ENCODE measurements around the gene RICTOR.

- TF ChIP-seq ZNF70 (CRISPR knock-in tag; IDR thresholded peaks at IDR 0.05) (no peak), BACH2 (CRISPR knock-in tag; IDR thresholded peaks at IDR 0.05; ENCODE audit: borderline replicate concordance) (no peak), ZNF565 (CRISPR knock-in tag; conservative IDR thresholded peaks at IDR 0.05; ENCODE audit: low read depth) (no peak), TCF4 (CRISPR knock-in tag; IDR thresholded peaks at IDR 0.05; ENCODE audit: borderline replicate concordance) (no peak), GLIS3 (CRISPR knock-in tag; IDR thresholded peaks at IDR 0.05) (no peak), ZFP30 (CRISPR knock-in tag; IDR thresholded peaks at IDR 0.05) (no peak), TOX (CRISPR knock-in tag; IDR thresholded peaks at IDR 0.05; ENCODE audit: borderline replicate concordance) (no peak), PATZ1 (CRISPR knock-in tag; IDR thresholded peaks at IDR 0.05; ENCODE audit: borderline replicate concordance) (no peak), RARB (CRISPR knock-in tag; IDR thresholded peaks at IDR 0.05) (no peak)
These were observed 135.2 kb downstream of the RICTOR start for GRCh38 chr5:38938973-38939372.

Data from SK-N-SH treated with all-trans-retinoic acid at 6 μM for 48 hours (cell line).